ENCODE measurements around the gene GNA12. TPM values are rescaled to one million over a fixed set of nuclear protein-coding genes. Genes with fewer than 3 reads are reported as not detected.

GNA12 gene
- total and polyA plus RNA-seq, 9 of the 15 experiments (the other 6 are each of a cell fraction or from before 2014, with no cell fraction given): 0.65 to 32.7 (median 9.6) TPM

DNA sequence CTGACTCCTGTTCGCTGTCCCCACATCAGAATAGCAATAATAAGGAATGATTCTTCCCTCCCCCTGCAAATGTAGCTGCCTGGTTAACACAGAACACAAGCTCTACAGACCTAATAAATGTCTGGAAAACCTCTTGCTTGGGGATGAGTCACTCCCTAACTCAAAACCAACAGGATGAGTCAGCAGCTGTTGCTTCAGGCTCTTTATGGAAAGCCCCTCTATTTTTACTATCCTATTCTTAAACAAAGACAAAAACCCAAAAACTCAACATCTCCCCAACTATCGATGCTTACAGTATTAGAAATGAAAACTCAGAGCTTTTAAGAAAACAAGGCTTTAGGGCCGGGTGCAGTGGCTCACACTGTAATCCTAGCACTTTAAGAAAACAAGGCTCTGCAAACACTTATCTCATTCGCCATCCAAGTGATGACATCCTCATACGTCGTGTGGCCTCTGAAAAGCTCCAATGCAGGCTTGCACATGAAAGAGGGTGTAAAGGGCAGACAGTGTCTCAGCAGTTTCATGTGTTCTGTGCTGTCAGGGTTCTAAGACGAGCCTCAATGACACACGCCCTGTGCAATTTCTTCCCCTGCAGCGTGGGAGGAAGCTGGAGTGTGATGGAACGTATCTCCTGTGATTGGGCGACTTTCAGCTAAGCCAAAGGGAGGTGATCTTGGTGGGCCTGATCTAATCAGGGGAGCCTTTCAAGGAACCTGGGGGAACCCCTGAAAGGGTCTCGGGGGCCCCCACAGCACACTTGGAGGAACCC is 86.0 kb downstream of the GNA12 start (continued):
- TF ChIP-seq ZBTB2 (IDR thresholded peaks at IDR 0.05) (0 out of 2 replicates have a peak, but pooled peaks have one; percentile 34), CBX2 (IDR thresholded peaks at IDR 0.05; ENCODE audit: insufficient read depth, low read length, poor library complexity, severe bottlenecking) (no peak), ZNF79 (CRISPR knock-in tag; IDR thresholded peaks at IDR 0.05; ENCODE audit: low read depth) (no peak), CCNT2 (IDR thresholded peaks at IDR 0.05; ENCODE audit: borderline replicate concordance, extremely low read depth, insufficient read length, low read depth, low read length) (peak; percentile 19), MYC (IDR thresholded peaks at IDR 0.05; ENCODE audit: low read depth, low read length) (peak; percentile 82), MYC (CRISPR knock-in tag; IDR thresholded peaks at IDR 0.05; ENCODE audit: borderline replicate concordance, low read depth) (no peak), NCOR1 (IDR thresholded peaks at IDR 0.05) (no peak; the same call in none of the 2 replicates), TBL1XR1 (IDR thresholded peaks at IDR 0.05; ENCODE audit: low read length in 2 of 2) (peak in 1 of 2 experiments; percentile 66; a peak in 2 of 4 replicates), BRF1 (IDR thresholded peaks at IDR 0.05; ENCODE audit: borderline replicate concordance, extremely low read depth, insufficient read length) (no peak), EHMT2 (IDR thresholded peaks at IDR 0.05) (peak; percentile 40; the same call in 1 of the 2 replicates)
- TF ChIP-seq, protein P1, sequence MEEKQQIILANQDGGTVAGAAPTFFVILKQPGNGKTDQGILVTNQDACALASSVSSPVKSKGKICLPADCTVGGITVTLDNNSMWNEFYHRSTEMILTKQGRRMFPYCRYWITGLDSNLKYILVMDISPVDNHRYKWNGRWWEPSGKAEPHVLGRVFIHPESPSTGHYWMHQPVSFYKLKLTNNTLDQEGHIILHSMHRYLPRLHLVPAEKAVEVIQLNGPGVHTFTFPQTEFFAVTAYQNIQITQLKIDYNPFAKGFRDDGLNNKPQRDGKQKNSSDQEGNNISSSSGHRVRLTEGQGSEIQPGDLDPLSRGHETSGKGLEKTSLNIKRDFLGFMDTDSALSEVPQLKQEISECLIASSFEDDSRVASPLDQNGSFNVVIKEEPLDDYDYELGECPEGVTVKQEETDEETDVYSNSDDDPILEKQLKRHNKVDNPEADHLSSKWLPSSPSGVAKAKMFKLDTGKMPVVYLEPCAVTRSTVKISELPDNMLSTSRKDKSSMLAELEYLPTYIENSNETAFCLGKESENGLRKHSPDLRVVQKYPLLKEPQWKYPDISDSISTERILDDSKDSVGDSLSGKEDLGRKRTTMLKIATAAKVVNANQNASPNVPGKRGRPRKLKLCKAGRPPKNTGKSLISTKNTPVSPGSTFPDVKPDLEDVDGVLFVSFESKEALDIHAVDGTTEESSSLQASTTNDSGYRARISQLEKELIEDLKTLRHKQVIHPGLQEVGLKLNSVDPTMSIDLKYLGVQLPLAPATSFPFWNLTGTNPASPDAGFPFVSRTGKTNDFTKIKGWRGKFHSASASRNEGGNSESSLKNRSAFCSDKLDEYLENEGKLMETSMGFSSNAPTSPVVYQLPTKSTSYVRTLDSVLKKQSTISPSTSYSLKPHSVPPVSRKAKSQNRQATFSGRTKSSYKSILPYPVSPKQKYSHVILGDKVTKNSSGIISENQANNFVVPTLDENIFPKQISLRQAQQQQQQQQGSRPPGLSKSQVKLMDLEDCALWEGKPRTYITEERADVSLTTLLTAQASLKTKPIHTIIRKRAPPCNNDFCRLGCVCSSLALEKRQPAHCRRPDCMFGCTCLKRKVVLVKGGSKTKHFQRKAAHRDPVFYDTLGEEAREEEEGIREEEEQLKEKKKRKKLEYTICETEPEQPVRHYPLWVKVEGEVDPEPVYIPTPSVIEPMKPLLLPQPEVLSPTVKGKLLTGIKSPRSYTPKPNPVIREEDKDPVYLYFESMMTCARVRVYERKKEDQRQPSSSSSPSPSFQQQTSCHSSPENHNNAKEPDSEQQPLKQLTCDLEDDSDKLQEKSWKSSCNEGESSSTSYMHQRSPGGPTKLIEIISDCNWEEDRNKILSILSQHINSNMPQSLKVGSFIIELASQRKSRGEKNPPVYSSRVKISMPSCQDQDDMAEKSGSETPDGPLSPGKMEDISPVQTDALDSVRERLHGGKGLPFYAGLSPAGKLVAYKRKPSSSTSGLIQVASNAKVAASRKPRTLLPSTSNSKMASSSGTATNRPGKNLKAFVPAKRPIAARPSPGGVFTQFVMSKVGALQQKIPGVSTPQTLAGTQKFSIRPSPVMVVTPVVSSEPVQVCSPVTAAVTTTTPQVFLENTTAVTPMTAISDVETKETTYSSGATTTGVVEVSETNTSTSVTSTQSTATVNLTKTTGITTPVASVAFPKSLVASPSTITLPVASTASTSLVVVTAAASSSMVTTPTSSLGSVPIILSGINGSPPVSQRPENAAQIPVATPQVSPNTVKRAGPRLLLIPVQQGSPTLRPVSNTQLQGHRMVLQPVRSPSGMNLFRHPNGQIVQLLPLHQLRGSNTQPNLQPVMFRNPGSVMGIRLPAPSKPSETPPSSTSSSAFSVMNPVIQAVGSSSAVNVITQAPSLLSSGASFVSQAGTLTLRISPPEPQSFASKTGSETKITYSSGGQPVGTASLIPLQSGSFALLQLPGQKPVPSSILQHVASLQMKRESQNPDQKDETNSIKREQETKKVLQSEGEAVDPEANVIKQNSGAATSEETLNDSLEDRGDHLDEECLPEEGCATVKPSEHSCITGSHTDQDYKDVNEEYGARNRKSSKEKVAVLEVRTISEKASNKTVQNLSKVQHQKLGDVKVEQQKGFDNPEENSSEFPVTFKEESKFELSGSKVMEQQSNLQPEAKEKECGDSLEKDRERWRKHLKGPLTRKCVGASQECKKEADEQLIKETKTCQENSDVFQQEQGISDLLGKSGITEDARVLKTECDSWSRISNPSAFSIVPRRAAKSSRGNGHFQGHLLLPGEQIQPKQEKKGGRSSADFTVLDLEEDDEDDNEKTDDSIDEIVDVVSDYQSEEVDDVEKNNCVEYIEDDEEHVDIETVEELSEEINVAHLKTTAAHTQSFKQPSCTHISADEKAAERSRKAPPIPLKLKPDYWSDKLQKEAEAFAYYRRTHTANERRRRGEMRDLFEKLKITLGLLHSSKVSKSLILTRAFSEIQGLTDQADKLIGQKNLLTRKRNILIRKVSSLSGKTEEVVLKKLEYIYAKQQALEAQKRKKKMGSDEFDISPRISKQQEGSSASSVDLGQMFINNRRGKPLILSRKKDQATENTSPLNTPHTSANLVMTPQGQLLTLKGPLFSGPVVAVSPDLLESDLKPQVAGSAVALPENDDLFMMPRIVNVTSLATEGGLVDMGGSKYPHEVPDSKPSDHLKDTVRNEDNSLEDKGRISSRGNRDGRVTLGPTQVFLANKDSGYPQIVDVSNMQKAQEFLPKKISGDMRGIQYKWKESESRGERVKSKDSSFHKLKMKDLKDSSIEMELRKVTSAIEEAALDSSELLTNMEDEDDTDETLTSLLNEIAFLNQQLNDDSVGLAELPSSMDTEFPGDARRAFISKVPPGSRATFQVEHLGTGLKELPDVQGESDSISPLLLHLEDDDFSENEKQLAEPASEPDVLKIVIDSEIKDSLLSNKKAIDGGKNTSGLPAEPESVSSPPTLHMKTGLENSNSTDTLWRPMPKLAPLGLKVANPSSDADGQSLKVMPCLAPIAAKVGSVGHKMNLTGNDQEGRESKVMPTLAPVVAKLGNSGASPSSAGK (IDR thresholded peaks at IDR 0.05): peak; percentile 93
- TF ChIP-seq, protein P2, sequence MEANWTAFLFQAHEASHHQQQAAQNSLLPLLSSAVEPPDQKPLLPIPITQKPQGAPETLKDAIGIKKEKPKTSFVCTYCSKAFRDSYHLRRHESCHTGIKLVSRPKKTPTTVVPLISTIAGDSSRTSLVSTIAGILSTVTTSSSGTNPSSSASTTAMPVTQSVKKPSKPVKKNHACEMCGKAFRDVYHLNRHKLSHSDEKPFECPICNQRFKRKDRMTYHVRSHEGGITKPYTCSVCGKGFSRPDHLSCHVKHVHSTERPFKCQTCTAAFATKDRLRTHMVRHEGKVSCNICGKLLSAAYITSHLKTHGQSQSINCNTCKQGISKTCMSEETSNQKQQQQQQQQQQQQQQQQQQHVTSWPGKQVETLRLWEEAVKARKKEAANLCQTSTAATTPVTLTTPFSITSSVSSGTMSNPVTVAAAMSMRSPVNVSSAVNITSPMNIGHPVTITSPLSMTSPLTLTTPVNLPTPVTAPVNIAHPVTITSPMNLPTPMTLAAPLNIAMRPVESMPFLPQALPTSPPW (CRISPR knock-in tag; IDR thresholded peaks at IDR 0.05): peak; percentile 48; the same call in 1 of the 2 replicates

Data from K562 (cell line).